Small intestine (tissue), 7 donors: ENCODE measurements around the gene C12orf76. TPM values are rescaled to one million over a fixed set of nuclear protein-coding genes. Genes with fewer than 3 reads are reported as not detected.
"Not testable (repeated sequence)": the region's sequence is repeated elsewhere in the genome, so short reads cannot be mapped to it uniquely, and the experiment has no call there.

ENCODE experiments used
- DNase-seq, 2 donors: peaks; one replicate each; pipeline versions ENCODE4 v3.0.0 to v3.0.0-alpha.2; 2013
- FAIRE-seq: peaks from 2 replicates; lab custom pipeline; 2012; peaks lifted over from hg19 to GRCh38; lab: Jason Lieb, UNC
- H3K27ac ChIP-seq, 3 donors: one replicate each; pipeline ENCODE4 v1.5.1; 2013; ENCODE audit warnings: low read length in 2 of 3, mild to moderate bottlenecking in 2 of 3, control low read depth in 1 of 3, inconsistent platforms in 1 of 3, low read depth in 1 of 3, moderate library complexity in 1 of 3
- H3K27me3 ChIP-seq, 3 donors: one replicate each; pipeline ENCODE4 v1.6.1; 2013; ENCODE audit warnings: low read length in 3 of 3, inconsistent platforms in 1 of 3; ENCODE audit not compliant: control insufficient read depth in 3 of 3, insufficient read depth in 3 of 3
- H3K36me3 ChIP-seq, 3 donors: one replicate each; pipeline ENCODE4 v1.6.1; 2013; ENCODE audit warnings: low read length in 3 of 3, inconsistent platforms in 1 of 3, low read depth in 1 of 3, mild to moderate bottlenecking in 1 of 3, moderate library complexity in 1 of 3; ENCODE audit not compliant: control insufficient read depth in 3 of 3, insufficient read depth in 2 of 3
- H3K4me1 ChIP-seq, 3 donors: one replicate each; pipeline ENCODE4 v1.6.1; 2013; ENCODE audit warnings: low read length in 2 of 3, inconsistent platforms in 1 of 3, low read depth in 1 of 3, mild to moderate bottlenecking in 1 of 3, moderate library complexity in 1 of 3; ENCODE audit not compliant: control insufficient read depth in 3 of 3, insufficient read depth in 2 of 3
- H3K4me3 ChIP-seq, 3 donors: one replicate each; pipeline ENCODE4 v1.5.1; 2013; ENCODE audit warnings: low read length in 3 of 3, control low read depth in 1 of 3, inconsistent platforms in 1 of 3, low read depth in 1 of 3, mild to moderate bottlenecking in 1 of 3, moderate library complexity in 1 of 3
- H3K9me3 ChIP-seq, 2 donors: one replicate each; pipeline ENCODE4 v1.6.1; 2013; ENCODE audit warnings: low read depth in 1 of 2, low read length in 1 of 2; ENCODE audit not compliant: control insufficient read depth in 2 of 2, insufficient read depth in 1 of 2
- WGBS, 3 donors: extraction: QIAGEN DNeasy Blood & Tissue Kit; methylation state at CpG; one replicate each; pipeline ENCODE4 v1.1.7; 2013; 5-methylcytosine and 5-hydroxymethylcytosine counted together
- polyA plus RNA-seq, 4 donors: library from polyadenylated mRNA; stranded (reverse) in 3 of 4; unstranded in 1 of 4; fragments of 200-250 nt in 3 of 4; fragments of 120-200 nt in 1 of 4; gene quantifications; one replicate each; pipeline versions ENCODE4 v1.2.1 to v1.2.3, GENCODE V29; 2013
- donor health status: healthy with polysubstance abuse.
- donor health status: control.
- donor health status: control.
- donor health status: Bipolar disorder and iron deficiency.
- donor health status: healthy.

The C12orf76 gene
- polyA plus RNA-seq, 4 donors = 5.4 to 32.4 (median 8.1) TPM

DNA sequence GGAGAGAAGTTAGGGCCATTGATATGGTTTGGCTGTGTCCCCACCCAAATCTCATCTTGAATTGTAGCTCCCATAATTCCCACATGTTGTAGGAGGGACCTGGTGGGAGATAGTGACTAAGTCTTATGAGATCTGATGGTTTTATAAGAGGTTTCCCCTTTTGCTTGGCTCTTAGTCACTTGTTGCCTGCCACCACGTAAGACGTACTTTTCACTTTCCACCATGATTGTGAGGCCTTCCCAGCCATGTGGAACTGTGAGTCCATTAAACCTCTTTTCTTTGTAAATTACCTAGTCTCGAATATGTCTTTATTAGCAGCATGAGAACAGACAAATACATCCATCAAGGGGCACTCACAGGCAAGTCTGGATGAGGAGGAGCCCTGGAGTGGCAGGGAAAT is 8.3 kb upstream of the C12orf76 start:
- not testable (repeated sequence) for FAIRE-seq, H3K36me3 ChIP-seq, H3K27ac ChIP-seq, H3K27me3 ChIP-seq, DNase-seq, H3K4me3 ChIP-seq, H3K4me1 ChIP-seq, H3K9me3 ChIP-seq
- WGBS, 3 donors = 71 to 83% (median 73%) methylated on average over 3 of the region's 3 CpGs

GRCh38 chr12:110055375-110056352 is 7.3 kb upstream of the C12orf76 start:
- H3K36me3 ChIP-seq, H3K9me3 ChIP-seq, DNase-seq, H3K27ac ChIP-seq, H3K4me1 ChIP-seq, FAIRE-seq, H3K4me3 ChIP-seq, H3K27me3 ChIP-seq: not testable (repeated sequence)
- 56 to 61% (median 60%) methylated on average over 11 of the region's 11 CpGs for WGBS, 3 donors

- Histone ChIP-seq H3K36me3 (no peaks in the 10 kb centered on the region), H3K4me1 (peaks cover 0 to 7% (median 6%) of the 10 kb centered on the region in 3 donors), H3K4me3 (no peak overlapping the region), H3K9me3 (no peaks in the 10 kb centered on the region), H3K27ac (no peak overlapping the region), H3K27me3 (peaks cover 0 to 4% (median 0%) of the 10 kb centered on the region in 3 donors)
- DNase-seq (no peak), FAIRE-seq (no peak)
- WGBS, 3 donors = 82 to 86% (median 82%) methylated on average over 6 of the region's 6 CpGs
These were observed 2.6 kb upstream of the C12orf76 start for GRCh38 chr12:110050927-110051326.

- not testable (repeated sequence) for H3K9me3 ChIP-seq, H3K4me1 ChIP-seq, H3K27ac ChIP-seq, H3K4me3 ChIP-seq, H3K36me3 ChIP-seq, DNase-seq, FAIRE-seq, H3K27me3 ChIP-seq
- 90 to 94% (median 92%) methylated on average over 9 of the region's 9 CpGs for WGBS, 3 donors
These were observed 1.3 kb upstream of the C12orf76 start for GRCh38 chr12:110049666-110050065.

- peaks cover 0 to 12% (median 0%) of the 10 kb centered on the region in 3 donors for H3K36me3 ChIP-seq
- H3K4me1 ChIP-seq, DNase-seq, FAIRE-seq, H3K9me3 ChIP-seq, H3K27me3 ChIP-seq: not testable (repeated sequence)
- 85 to 97% (median 93%) methylated on average over 11 of the region's 11 CpGs for WGBS, 3 donors
- peak overlapping the region in 2 of 3 donors; percentile 87 to 97 for H3K27ac ChIP-seq
- peak overlapping the region in 1 of 3 donors; percentile 92 for H3K4me3 ChIP-seq
These were observed 712 bp upstream of the C12orf76 start for GRCh38 chr12:110049034-110049433.

DNA sequence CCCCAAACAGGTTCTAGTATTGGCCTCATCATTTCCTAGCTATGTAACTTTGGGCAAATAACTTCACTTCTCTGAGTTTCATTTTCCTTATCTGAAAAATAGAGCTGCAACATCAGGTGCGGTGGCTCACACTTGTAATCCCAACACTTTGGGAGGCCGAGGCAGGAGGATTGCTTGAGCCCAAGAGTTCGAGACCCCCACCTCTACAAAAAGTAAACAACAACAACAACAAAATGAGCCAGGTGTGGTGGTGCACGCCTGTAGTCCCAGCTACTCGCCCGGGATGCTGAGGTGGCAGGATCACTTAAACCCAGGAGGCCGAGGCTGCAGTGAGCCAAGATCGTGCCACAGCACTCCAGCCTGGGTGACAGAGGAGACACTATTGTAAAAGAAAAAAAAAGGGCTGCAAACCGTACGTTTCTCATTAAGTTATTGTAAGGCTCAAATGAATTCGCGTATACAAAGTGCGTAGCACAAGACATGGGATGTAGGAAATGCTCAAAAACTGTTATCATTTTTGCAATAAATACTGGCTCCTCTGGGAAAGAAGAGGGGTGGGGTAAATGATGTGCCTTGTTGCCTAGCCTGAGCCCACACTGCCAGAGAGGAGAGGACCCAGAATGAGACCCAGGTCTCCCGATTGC is 903 bp downstream of the C12orf76 start:
- Histone ChIP-seq H3K27ac (peak overlapping the region in 2 of 3 donors; percentile 87 to 97), H3K4me1 (peaks cover 0 to 8% (median 6%) of the 10 kb centered on the region in 3 donors), H3K36me3 (peaks cover 0 to 20% (median 0%) of the 10 kb centered on the region in 3 donors), H3K9me3 (no peaks in the 10 kb centered on the region), H3K4me3 (peak overlapping the region; percentile 62 to 92 (median 89)), H3K27me3 (no peaks in the 10 kb centered on the region)
- DNase-seq = peak in 1 of 2 donors; percentile 19
- FAIRE-seq = no peak
- 67 to 75% (median 73%) methylated on average over 14 of the region's 14 CpGs for WGBS, 3 donors

DNA sequence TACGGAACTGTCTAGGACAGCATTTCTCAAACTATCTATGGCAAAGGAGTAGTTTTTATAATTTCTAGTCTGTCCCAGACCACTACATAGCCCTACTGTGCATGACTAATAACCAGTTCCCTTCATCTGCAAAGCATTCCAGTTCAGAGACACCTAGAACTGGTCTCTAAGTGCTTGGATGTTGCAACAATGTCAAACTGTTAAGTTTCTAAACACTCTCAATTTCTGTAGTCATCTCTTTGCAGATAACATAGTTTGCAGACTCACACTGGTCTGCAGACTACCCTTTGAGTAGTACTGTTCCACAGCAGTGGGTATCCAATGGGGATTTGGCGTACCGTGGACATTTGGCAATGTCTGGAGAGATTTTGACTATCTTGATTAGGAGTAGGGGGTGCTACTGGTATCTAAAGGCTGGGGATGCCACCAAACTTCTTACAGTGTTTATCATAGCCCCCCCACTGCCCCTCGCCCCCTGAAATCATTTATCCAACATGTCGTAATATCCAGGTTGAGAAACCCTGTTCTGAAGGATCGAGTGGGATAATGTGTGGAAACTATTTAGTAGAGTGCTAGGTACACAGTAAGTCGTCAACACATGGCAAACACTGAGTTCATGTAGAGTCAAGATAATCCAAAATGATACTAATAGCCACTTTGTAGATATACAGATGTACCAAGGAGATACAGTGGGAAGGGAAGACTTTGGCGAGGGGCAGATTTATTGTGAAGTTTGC is 1.7 kb downstream of the C12orf76 start:
- no peak for DNase-seq
- Histone ChIP-seq H3K4me3 (peak overlapping the region in 1 of 3 donors; percentile 92), H3K36me3 (peaks cover 0 to 25% (median 4%) of the 10 kb centered on the region in 3 donors), H3K27ac (no peak overlapping the region), H3K4me1 (peaks cover 0 to 11% (median 6%) of the 10 kb centered on the region in 3 donors), H3K9me3 (no peaks in the 10 kb centered on the region), H3K27me3 (no peaks in the 10 kb centered on the region)
- no peak for FAIRE-seq
- WGBS, 3 donors = 87 to 92% (median 89%) methylated on average over 8 of the region's 8 CpGs

GRCh38 chr12:110042264-110042663 is 6.1 kb downstream of the C12orf76 start:
- Histone ChIP-seq H3K4me3 (no peak overlapping the region), H3K27me3 (no peaks in the 10 kb centered on the region), H3K36me3 (peaks cover 4 to 40% (median 9%) of the 10 kb centered on the region in 3 donors), H3K4me1 (peaks cover 0 to 29% (median 7%) of the 10 kb centered on the region in 3 donors), H3K9me3 (no peaks in the 10 kb centered on the region), H3K27ac (no peak overlapping the region)
- peak in 1 of 2 donors; percentile 16 for DNase-seq
- FAIRE-seq = no peak
- 91 to 94% (median 94%) methylated on average over 3 of the region's 3 CpGs for WGBS, 3 donors
